Measurements from ENCODE around the gene THADA. TPM values are rescaled to one million over a fixed set of nuclear protein-coding genes. Genes with fewer than 3 reads are reported as not detected.

The THADA gene
- total RNA-seq, 1 experiment from 2014 or later: 28.7 TPM

GRCh38 chr2:43225093-43225787 lies 370.6 kb downstream of the THADA start:
- DNase-seq (ENCODE audit: low spot score): peak; percentile 72

GRCh38 chr2:43224571-43225092 lies 371.2 kb downstream of the THADA start:
- no peak for DNase-seq (ENCODE audit: low spot score)

GRCh38 chr2:43224131-43224570 lies 371.7 kb downstream of the THADA start:
- peak; percentile 73 for DNase-seq (ENCODE audit: low spot score)

- peak; percentile 54 for DNase-seq (ENCODE audit: low spot score)
Measured at GRCh38 chr2:43223521-43224001, 372.3 kb downstream of the THADA start.

- peak; percentile 43 for DNase-seq (ENCODE audit: low spot score)
Measured at GRCh38 chr2:43222475-43223309, 373.1 kb downstream of the THADA start.

GRCh38 chr2:43221763-43222474 lies 373.9 kb downstream of the THADA start:
- DNase-seq (ENCODE audit: low spot score): peak; percentile 87

GRCh38 chr2:43221124-43221762 lies 374.6 kb downstream of the THADA start:
- no peak for DNase-seq (ENCODE audit: low spot score)

GRCh38 chr2:43220760-43221123 lies 375.1 kb downstream of the THADA start:
- DNase-seq (ENCODE audit: low spot score): peak; percentile 37

- DNase-seq (ENCODE audit: low spot score): no peak
Measured at GRCh38 chr2:43220229-43220751, 375.5 kb downstream of the THADA start.

GRCh38 chr2:43219383-43220228 lies 376.2 kb downstream of the THADA start:
- DNase-seq (ENCODE audit: low spot score): peak; percentile 89

- peak; percentile 54 for DNase-seq (ENCODE audit: low spot score)
Measured at GRCh38 chr2:43218702-43219382, 377.0 kb downstream of the THADA start.

- no peak for DNase-seq (ENCODE audit: low spot score)
Measured at GRCh38 chr2:43218155-43218701, 377.6 kb downstream of the THADA start.

GRCh38 chr2:43217228-43218154 lies 378.3 kb downstream of the THADA start:
- no peak for DNase-seq (ENCODE audit: low spot score)

- DNase-seq (ENCODE audit: low spot score): no peak
Measured at GRCh38 chr2:43216629-43217028, 379.2 kb downstream of the THADA start.

GRCh38 chr2:43215673-43216255 lies 380.1 kb downstream of the THADA start:
- DNase-seq (ENCODE audit: low spot score): no peak

GRCh38 chr2:43214253-43214652 lies 381.6 kb downstream of the THADA start:
- DNase-seq (ENCODE audit: low spot score): no peak

GRCh38 chr2:43212931-43213330 lies 382.9 kb downstream of the THADA start:
- DNase-seq (ENCODE audit: low spot score): no peak
